Measurements from ENCODE around the gene RAD51AP1.
"Not testable (repeated sequence)": the region's sequence is repeated elsewhere in the genome, so short reads cannot be mapped to it uniquely, and the experiment has no call there.

Gene RAD51AP1, protein sequence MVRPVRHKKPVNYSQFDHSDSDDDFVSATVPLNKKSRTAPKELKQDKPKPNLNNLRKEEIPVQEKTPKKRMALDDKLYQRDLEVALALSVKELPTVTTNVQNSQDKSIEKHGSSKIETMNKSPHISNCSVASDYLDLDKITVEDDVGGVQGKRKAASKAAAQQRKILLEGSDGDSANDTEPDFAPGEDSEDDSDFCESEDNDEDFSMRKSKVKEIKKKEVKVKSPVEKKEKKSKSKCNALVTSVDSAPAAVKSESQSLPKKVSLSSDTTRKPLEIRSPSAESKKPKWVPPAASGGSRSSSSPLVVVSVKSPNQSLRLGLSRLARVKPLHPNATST

DNA sequence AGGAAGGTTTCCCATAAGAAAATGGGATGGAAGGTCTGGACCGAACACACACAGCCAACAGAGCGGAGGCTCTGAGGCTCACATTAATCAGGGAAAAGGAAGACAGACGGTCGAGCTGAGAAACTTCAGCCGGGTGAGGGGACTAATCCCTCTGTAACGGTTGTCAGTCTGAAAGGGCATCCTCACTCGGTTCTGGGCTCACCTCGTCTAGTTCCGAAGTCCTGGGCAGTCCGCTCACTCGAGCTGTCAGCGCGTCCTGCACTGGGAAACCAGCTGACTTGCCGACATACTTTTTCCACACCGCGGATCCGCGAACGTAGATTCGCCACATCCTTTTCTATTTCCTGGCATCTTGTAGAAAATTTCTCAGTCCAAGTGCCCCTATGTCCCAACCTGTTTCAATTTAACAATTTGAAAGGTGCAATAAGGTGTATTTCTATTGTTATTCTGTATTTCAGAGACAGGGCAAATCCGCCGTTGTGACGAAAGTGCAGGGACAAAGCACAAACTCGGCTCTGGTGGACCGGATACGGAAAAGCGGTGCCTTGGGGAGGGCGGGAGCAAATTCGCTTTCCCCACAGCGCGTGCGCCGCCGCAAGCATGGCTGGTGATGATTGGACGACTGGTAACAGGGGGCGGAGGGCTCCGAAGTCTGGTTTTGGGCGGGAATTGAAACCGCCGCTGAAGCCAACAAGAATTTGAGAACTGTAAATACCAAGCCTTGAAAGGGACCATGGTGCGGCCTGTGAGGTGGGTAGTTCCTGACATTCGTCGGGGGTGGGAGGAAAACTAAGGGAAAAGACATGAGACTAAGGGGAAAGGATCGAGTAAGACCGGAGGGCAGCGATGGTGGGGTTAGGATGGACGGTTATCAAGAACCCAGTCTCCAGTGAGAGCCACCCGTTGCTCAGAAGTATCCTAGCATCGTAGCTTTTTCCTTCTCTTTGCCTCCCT is at the start of gene RAD51AP1:
Gene RAD51AP1, plus strand, starts transcription at position 684 of the 954 bp plus-strand sequence. Its CDS starts 50 bp downstream, at position 734.
- DNase-seq, result peak; percentile 96

DNA sequence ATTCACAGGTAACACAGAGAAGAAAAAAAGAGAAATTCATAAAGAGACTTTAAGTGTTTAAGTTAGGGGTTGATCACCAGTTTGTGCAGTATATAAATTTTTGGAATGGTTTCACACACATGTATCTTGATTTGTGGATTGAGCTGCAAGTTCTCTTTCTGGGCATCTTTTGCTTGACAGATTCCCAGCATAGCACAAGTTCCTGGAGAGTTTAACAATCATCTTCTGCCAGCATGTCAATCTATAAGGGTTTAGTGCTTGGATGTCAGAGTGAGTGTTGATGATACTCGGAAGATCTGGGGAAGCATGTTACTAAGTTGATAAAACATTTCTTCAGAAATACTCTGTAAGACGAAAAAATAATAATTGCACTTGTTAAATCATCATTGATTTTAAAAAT is 49.1 kb upstream of the RAD51AP1 start:
- no peak for DNase-seq

DNA sequence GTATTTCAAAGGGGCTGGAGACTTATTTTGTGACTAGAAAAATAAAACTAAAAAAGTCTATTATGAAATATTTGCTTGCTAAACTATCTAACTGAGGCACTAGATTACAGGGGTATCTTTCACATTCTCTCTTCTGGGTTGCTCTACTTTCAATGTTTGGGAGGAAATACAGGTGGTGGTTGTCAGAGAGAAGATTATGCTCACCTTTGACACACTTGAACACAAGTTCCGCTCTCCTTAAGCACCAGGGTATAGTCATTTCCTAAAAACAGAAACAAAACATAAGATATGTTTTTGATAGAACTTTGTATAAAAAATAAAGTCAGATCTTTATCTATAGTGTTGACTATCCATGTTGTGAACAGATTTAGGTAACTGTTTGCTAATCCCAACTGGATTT is 47.7 kb upstream of the RAD51AP1 start:
- DNase-seq, result no peak

DNA sequence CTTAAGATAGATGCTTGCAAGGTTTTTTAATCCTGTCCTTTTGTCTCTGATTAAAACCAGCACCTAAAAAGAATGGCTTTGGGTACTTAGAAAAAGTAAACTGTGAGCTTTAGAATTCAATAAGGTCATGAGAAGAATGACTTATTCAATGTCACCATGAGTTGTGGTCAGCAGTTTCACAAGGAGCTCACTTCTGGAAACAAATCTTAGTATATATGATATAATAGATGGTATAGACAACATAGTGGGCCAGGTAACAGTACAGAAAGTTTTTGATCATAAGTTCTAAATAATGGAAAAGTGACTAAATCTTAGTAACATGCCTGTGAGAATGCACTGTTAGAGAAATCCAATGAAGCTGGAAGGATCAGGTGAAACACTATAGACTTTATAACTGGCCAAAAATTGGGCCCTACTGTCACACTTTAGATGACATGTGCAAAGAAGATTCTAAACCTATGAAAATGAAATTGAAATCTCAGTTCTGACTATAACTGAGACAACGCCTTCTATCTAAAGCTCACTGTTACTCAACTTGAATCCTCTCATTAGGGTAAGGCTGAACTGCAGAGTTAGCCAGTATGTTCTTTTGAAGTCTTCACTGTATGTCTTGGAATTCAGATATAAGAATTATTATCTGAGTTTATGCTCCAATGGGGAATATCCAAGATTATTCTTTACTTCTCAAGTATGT is 42.4 kb upstream of the RAD51AP1 start:
- DNase-seq, result no peak

DNA sequence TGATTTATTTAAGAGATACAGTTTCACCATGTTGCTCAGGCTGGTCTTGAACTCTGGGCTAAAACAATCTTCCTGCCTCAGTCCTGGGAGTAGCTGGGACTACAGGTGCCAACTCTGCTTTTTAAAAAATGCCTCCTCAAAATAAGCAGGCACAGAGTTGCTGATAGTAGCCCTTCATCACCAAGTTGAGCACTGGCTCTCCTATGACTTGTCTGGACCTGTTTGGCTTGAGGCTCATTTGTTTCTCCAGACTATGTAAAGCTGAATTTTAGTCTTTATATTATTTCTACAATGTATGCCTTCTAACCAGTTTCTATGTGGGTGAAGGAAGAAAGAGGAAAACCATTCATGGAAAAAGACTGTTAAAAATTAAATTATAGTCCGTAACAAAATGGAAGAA is 39.5 kb upstream of the RAD51AP1 start:
- no peak for DNase-seq

DNA sequence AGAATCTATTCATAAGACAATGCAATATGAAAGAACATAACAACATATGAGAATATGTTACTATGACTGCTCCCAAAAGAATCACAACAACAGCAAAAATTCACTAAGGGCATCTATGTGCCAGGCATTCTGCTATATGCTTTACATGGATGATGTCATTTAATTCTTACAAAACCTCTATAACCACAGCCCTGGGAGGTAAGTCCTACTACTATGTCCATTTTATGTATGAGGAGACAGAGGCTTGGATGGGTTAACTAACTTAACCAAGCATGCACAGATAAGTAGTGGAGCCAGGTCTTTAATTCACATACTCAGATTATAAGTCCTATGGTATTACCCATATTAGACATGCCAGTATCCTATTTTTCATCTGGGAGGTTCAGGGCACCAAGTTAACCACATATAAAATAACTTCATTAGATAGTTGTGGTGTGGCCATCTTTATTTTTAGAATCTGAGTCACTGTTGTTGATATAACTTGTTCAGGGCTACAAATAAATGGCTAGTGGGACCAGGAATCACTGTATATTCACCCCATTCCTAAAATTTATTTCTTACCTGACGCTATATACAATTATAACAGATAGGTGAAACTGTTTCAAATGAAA is 33.2 kb upstream of the RAD51AP1 start:
- no peak for DNase-seq

DNA sequence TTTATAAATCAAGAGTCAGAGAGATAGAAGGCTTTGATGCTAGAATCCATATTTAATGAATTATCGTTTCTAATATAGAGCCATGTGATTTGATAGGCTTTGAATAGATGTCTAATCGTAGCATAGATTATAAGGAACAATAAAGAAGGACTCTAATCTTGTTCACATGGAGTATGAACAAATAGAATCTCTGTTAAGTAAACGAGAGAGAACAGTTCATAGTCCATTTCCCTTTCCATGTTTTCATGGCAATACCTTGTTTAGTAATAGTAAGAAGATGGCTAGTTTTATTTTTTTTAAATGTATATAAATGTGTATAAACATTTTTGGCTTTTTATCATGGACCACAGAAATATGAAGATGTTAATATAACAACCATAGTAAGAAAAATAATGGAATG is 32.3 kb upstream of the RAD51AP1 start:
- DNase-seq, result no peak

DNA sequence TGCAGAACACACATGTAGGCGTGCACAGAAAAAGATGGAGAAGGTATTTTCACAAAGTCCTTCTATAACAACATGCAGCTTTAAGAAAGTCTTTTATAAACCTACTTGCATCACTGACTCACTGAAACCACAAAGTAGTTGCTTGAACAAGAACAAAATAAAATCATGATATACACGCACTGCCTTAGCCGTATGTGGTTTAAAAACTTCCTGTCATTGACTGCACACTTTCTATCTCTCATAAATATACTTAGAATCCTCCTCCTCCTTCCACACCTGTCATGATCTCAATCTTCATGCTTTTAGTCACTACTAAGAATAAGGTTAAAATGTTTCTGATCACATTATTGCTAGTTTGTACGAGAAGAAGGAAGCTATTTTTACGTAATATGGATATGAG is 31.8 kb upstream of the RAD51AP1 start:
- no peak for DNase-seq

DNA sequence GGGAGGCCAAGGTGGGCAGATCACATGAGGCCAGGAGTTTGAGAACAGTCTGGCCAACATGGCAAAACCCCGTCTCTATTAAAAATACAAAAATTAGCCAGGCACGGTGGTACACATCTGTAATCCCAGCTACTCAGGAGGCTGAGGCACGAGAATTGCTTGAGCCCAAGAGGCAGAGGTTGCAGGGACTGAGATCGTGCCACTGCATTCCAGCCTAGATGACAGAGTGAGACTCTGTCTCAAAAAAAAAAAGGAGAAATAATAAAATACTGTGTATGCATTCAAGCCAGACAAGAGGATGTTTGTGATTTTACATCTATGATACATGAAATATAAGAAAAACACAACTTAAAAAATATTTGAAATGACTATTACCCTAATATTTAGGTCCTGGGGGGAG is 30.2 kb upstream of the RAD51AP1 start:
- not testable (repeated sequence) for DNase-seq

DNA sequence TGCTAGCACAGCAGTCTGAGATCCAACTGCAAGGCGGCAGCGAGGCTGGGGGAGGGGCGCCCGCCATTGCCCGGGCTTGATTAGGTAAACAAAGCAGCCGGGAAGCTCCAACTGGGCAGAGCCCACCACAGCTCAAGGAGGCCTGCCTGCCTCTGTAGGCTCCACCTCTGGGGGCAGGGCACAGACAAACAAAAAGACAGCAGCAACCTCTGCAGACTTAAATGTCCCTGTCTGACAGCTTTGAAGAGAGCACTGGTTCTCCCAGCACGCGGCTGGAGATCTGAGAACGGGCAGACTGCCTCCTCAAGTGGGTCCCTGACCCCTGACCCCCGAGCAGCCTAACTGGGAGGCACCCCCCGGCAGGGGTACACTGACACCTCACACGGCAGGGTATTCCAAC is 29.4 kb upstream of the RAD51AP1 start:
- not testable (repeated sequence) for DNase-seq

DNA sequence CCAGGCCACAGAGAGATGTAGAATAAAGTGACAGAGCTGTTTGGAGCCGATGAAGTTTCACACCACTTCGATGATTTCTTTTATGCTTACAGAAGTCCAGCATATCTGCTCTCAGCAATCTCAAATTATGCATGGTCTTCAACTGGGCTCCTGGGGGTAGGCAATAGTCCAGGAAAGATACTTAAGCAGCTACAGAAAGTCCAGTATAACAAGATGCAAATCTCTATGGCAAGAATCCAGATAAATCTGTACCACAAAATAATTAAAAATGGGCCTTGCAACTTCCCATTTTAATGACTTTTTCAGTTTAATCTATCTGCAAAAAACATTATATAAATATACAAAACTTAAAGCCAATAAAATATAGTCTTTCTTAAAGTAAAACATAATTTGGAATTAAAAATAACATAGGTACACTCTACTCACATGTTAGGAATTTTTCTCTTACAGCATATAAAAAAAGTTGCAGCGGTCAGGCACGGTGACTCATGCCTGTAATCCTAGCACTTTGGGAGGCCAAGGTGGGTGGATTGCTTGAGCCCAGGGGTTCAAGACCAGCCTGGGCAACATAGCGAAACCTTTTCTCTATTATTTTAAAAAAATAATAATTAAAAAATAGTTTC is 20.5 kb upstream of the RAD51AP1 start:
- no peak for DNase-seq

DNA sequence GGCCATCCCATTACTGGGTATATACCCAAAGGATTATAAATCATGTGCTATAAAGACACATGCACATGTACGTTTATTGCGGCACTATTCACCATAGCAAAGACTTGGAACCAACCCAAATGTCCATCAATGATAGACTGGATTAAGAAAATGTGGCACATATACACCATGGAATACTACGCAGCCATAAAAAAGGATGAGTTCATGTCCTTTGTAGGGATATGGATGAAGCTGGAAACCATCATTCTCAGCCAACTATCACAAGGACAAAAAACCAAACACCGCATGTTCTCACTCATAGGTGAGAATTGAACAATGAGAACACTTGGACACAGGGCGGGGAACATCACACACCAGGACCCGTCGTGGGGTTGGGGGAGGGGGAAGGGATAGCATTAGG is 15.2 kb upstream of the RAD51AP1 start:
- not testable (repeated sequence) for DNase-seq

DNA sequence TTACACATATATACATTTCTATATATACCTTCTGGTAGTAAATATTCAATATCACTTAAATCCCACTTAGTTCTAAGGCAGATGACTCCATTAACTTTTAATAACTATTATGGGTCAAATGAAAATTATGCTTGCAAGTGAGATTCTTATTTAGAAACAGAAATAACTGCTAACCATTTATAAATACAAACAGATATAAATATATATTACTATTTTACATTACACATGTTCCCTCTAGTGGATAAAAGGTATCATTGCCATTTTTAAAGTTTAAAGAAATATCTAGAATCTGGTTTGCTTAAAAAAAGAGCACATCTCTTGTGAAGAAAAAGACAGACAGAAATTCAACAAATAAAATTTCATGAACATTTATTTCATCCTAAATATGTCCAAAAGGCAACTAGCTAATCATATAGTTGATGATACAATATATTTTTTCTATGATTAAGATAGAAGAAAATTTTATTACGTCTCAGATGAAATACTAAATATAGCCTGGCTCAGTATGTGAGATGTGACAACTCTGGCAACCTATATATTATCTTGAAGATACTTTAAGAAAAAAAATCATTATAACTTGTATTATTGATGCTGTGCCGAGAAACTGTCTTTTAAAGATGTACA is 11.7 kb upstream of the RAD51AP1 start:
- peak; percentile 35 for DNase-seq

DNA sequence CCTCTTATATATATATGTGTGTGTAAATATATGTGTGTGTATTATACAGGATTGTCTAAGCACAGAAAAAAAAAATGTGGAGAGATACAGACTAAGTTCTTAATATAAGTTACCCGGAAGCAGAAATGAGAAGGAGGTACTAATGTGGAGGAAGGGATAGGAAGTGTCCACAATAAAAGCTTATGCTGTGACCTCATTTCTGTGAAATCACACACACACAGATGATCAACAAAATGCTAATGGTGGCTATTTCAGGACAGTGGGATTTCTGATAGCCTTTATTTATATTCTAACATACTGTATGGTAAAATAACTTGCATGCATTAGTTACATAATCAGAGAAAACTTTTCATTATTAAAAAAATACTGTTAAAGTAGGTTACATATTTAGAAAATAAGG is 8.5 kb upstream of the RAD51AP1 start:
- no peak for DNase-seq

DNA sequence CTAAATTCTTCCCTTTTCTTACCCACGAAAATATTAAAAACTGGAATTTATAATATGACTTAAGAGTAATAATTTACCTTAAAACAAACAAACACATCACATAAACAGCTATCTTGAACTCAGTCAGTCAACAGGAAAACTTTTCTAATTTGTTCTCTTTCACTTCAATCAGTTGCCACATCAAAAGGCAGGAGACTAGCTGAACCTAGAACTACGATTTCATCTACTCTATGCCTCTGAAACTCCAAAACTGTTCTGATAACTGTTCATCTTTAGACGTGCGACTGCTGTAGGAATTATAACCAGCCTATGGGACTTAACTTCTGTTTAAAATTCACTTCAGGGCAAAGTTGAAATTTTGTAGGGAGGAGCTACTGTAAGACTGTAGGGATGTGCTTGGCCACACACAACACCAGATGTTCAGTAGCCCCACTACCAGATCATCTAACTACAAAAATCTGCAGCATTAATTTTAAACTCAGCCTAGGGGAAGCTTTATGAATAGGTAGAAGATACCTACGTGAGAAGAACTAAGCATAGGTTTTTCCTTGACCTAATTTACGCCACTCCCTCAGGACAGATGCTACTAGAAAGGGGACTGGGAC is 7.6 kb upstream of the RAD51AP1 start:
- no peak for DNase-seq

DNA sequence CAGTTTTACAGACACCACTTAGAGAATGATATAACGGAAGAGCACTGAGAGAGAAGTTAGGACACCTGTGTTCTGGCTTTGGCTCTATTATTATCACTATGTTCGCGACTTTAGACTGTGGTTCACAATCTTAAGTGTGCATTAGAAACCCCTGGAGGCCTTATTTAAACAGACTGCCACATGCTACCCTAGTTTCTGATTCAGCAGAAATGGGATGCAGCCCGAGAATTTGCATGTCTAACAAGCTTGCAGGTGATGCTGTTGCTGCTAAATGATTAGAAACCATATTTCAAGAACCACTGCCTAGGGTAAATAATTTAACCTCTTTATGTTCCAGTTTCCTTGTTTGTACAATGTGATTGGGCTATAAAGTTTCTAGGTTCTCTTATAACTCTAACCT is 3.6 kb upstream of the RAD51AP1 start:
- no peak for DNase-seq

DNA sequence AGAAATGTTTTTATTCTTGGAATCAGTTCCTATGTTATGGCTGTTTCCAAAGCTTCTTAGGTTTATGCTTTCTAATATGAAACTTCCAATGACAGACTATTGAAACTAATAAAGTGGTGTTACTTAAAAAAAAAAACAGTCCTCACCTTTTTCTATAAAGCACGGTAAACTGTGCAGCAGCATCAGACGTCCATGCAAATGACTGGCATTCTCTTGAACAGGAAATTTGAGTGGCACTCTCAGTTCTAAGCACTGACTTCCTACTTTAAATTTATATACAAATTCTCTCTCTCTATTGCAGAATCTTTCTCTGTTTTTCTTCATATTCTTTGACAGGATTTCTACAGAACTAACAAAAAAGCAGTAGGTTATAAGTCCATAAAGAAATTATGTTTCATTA is 2.8 kb upstream of the RAD51AP1 start:
- DNase-seq, result no peak

DNA sequence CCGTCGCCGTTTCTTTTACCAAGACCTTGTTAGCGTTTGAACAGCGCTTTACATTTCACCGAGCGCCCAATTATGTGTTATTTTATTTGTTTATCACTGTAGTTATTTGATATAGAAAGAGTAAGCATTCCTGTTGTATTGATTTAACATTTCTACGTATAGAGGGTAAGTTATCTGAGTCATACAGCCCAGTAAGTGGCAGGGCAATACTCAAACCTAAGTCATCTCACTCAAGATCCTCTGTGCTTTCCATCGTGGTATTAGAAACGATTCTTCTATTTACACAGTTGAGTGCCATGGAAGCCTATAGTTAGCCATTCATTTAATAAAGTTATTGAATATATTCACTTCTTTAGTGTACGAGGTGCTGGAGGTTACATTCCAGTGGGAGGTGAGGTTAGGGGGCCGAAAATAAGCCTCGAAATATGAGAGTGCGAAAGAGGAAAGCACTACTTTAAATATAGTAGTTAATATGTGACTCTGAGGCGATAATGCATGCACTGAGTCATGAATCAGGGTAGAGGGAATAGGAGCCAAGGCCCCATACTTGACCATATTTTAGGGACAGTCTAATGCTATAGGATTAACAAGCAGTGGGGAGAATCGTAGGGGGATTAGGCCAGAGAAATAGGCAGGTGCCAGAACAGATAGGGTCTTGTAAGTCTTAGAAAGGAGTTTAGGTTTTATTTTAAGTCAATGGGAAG is 629 bp downstream of the RAD51AP1 start:
- DNase-seq, result no peak

DNA sequence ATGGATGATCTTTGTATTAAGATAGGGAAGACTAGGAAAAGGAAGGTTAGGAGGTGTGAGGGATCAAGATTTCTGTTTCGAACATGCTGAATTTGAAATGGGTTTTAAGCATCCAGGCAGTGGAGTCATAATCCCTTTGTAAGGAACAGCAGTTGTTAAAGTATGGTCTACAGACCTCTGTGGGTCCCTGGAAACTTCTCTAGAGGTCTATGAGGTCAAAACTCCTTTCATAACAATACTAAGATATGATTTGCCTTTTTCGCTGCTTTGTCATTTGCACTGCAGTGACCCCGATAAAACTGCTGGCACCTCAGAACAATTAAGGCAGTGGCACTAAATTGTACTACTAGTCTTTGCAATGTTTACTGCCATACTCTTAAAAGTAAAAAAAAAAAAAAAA is 1.5 kb downstream of the RAD51AP1 start:
- no peak for DNase-seq

DNA sequence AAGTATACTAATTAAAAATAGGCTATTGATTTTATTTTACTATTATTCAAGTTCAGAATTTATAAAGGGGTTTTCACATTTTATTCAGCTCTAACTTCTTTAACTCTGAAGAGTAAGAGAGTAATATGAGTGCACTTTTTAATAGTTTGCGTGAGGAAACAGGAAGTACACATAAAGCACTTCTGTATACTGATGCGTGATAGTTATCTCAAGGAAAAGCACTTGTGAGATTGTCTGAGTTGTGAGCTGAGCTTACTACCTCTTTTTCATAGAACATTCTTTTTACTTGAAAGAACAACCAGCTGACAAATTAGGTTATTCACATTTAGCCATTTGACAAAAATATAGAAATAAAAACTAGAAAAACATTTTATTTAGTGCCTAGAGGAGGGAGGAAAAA is 1.9 kb downstream of the RAD51AP1 start:
- no peak for DNase-seq

DNA sequence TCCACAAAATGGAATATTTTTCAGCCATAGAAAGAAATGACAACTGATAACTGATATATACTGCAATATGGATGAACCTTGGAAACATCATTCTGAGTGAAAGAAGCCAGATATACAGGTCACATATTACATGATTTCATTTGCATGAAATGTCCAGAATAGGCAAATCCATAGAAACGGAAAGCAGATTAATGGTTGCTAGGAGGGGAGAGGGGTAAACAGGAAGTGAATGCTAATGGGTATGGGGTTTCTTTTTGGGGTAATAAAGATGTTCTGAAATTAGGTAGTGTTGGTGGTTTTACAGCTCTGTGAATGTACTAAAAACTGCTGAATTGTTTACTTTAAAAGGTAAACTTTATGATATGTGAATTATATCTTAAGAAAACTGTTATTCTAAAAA is 6.5 kb downstream of the RAD51AP1 start:
- no peak for DNase-seq

All from NCI-H1092 treated with DMSO at 0.1 percent for 48 hours (cell line).